Effector CD4-positive, alpha-beta T cell (primary cell): ENCODE measurements around the gene PERM1.
"Not testable (repeated sequence)": the region's sequence is repeated elsewhere in the genome, so short reads cannot be mapped to it uniquely, and the experiment has no call there.

Experiments
- DNase-seq: peaks from one replicate; pipeline ENCODE4 v3.0.0-alpha.2; 2020

Gene PERM1

GRCh38 chr1:997993-998744 is 16.3 kb upstream of the PERM1 start:
- DNase-seq = no peak

GRCh38 chr1:997713-997992 is 15.8 kb upstream of the PERM1 start:
- DNase-seq = no peak

- no peak for DNase-seq
Measured at GRCh38 chr1:996851-997712, 15.2 kb upstream of the PERM1 start.

GRCh38 chr1:995665-996633 is 14.1 kb upstream of the PERM1 start:
- no peak for DNase-seq

GRCh38 chr1:994546-994945 is 12.7 kb upstream of the PERM1 start:
- not testable (repeated sequence) for DNase-seq

- DNase-seq = no peak
Measured at GRCh38 chr1:993379-993995, 11.6 kb upstream of the PERM1 start.

- no peak for DNase-seq
Measured at GRCh38 chr1:992362-992761, 10.5 kb upstream of the PERM1 start.

GRCh38 chr1:991895-992294 is 10.0 kb upstream of the PERM1 start:
- no peak for DNase-seq

- not testable (repeated sequence) for DNase-seq
Measured at GRCh38 chr1:991275-991674, 9.4 kb upstream of the PERM1 start.

GRCh38 chr1:988061-988460 is 6.2 kb upstream of the PERM1 start:
- DNase-seq = not testable (repeated sequence)

GRCh38 chr1:985126-985525 is 3.2 kb upstream of the PERM1 start:
- DNase-seq = no peak

GRCh38 chr1:984476-984814 is 2.6 kb upstream of the PERM1 start:
- no peak for DNase-seq

GRCh38 chr1:983798-984475 is 2.0 kb upstream of the PERM1 start:
- peak; percentile 58 for DNase-seq

- DNase-seq = no peak
Measured at GRCh38 chr1:982765-983436, 1.0 kb upstream of the PERM1 start.

GRCh38 chr1:981491-981954 is 370 bp downstream of the PERM1 start:
- DNase-seq = no peak

GRCh38 chr1:980602-981395 is 1.1 kb downstream of the PERM1 start:
- DNase-seq = no peak

GRCh38 chr1:980137-980571 is 1.7 kb downstream of the PERM1 start:
- DNase-seq = no peak

- DNase-seq = no peak
Measured at GRCh38 chr1:979744-980072, 2.2 kb downstream of the PERM1 start.

GRCh38 chr1:978835-979743 is 2.8 kb downstream of the PERM1 start:
- no peak for DNase-seq
